ENCODE results near the gene DUSP7.

- TF ChIP-seq POLR2AphosphoS5 (IDR thresholded peaks at IDR 0.05; ENCODE audit: low read depth, low read length) = peak; percentile 38; the same call in 1 of the 2 replicates
- TF ChIP-seq SIN3A (IDR thresholded peaks at IDR 0.05; ENCODE audit: borderline replicate concordance, insufficient read depth, low read length) = 0 out of 2 replicates have a peak, but pooled peaks have one; percentile 62
- TF ChIP-seq REST (IDR thresholded peaks at IDR 0.05; ENCODE audit: insufficient read depth in 1 of 2, low read depth in 2 of 2, low read length in 2 of 2) = 0 out of 4 replicates have a peak, but pooled peaks of 1 of the 2 experiments have one; percentile 33
Observed at GRCh38 chr3:52068055-52068571, 11.7 kb upstream of the DUSP7 start.
